GM23338 (cell line): ENCODE results near the gene SHPK. TPM values are rescaled to one million over a fixed set of nuclear protein-coding genes. Genes with fewer than 3 reads are reported as not detected.

ENCODE experiments used
- ATAC-seq: fragments of 200-7000 bp; cut with Tn5 transposase; 3 replicates; pipeline ENCODE4 v1.9.1; 2020
- DNase-seq: peaks from one replicate; pipeline ENCODE4 v3.0.0-alpha.2; 2015; ENCODE audit warnings: low spot score
- H2AFZ ChIP-seq: fragments of 200-600 bp; sonication (generic); 2 replicates; pipeline ENCODE4 v1.8.0; 2016; ENCODE audit warnings: antibody characterized with exemption, mild to moderate bottlenecking, moderate library complexity
- H3F3A ChIP-seq: fragments of 200-600 bp; sonication (generic); replicated peaks from 2 replicates; pipeline ENCODE4 v1.8.0; 2017; ENCODE audit warnings: antibody characterized with exemption, mixed run types, low read depth
- H3K27ac ChIP-seq: fragments of 200-600 bp; sonication (generic); 2 replicates; pipeline ENCODE4 v1.6.1; 2016; ENCODE audit warnings: low read depth
- H3K27me3 ChIP-seq: fragments of 200-600 bp; sonication (generic); 2 replicates; pipeline ENCODE4 v1.8.0; 2016; ENCODE audit warnings: mild to moderate bottlenecking, mixed run types, moderate library complexity; ENCODE audit not compliant: insufficient read depth
- H3K36me3 ChIP-seq: fragments of 200-600 bp; sonication (generic); 2 replicates; pipeline ENCODE4 v1.8.0; 2016; ENCODE audit warnings: mild to moderate bottlenecking; ENCODE audit not compliant: insufficient read depth
- H3K4me1 ChIP-seq: fragments of 200-600 bp; sonication (generic); 2 replicates; pipeline ENCODE4 v1.8.0; 2016; ENCODE audit warnings: mild to moderate bottlenecking, moderate library complexity; ENCODE audit not compliant: insufficient read depth
- H3K4me2 ChIP-seq: fragments of 200-600 bp; sonication (generic); 2 replicates; pipeline ENCODE4 v1.7.1; 2017; ENCODE audit warnings: mixed run types
- H3K4me3 ChIP-seq: fragments of 200-600 bp; sonication (generic); 2 replicates; pipeline ENCODE4 v1.6.1; 2016; ENCODE audit warnings: mixed run types
- H3K79me2 ChIP-seq: fragments of 200-600 bp; sonication (generic); replicated peaks from 2 replicates; pipeline ENCODE4 v1.8.0; 2017; ENCODE audit warnings: mild to moderate bottlenecking; ENCODE audit not compliant: insufficient read depth
- H3K9me2 ChIP-seq: fragments of 200-600 bp; sonication (generic); 2 replicates; pipeline ENCODE4 v1.8.0; 2017; ENCODE audit not compliant: insufficient read depth
- H4K20me1 ChIP-seq: fragments of 200-600 bp; sonication (generic); replicated peaks from 2 replicates; pipeline ENCODE4 v1.8.0; 2017; ENCODE audit warnings: mild to moderate bottlenecking; ENCODE audit not compliant: insufficient read depth
- H3K27ac Mint-ChIP-seq: 2 replicates; pipeline ENCODE4 v1.8.0; 2020; ENCODE audit warnings: inconsistent platforms, mild to moderate bottlenecking, moderate library complexity, mixed read lengths
- H3K27me3 Mint-ChIP-seq: 3 replicates; pipeline ENCODE4 v1.8.0; 2022; ENCODE audit warnings: low read depth, mild to moderate bottlenecking, moderate library complexity, mixed read lengths, inconsistent platforms; ENCODE audit not compliant: insufficient read depth, poor library complexity
- H3K36me3 Mint-ChIP-seq: 3 replicates; pipeline ENCODE4 v1.8.0; 2021; ENCODE audit warnings: low read depth, mild to moderate bottlenecking, inconsistent platforms, moderate library complexity, mixed read lengths
- H3K4me1 Mint-ChIP-seq: 3 replicates; pipeline ENCODE4 v1.8.0; 2020; ENCODE audit warnings: mild to moderate bottlenecking, inconsistent platforms, mixed read lengths
- H3K4me3 Mint-ChIP-seq: 3 replicates; pipeline ENCODE4 v1.8.0; 2021; ENCODE audit warnings: moderate library complexity, mild to moderate bottlenecking, inconsistent platforms, mixed read lengths
- H3K9me3 Mint-ChIP-seq: 3 replicates; pipeline ENCODE4 v1.8.0; 2020; ENCODE audit warnings: moderate library complexity, mild to moderate bottlenecking, inconsistent platforms, mixed read lengths
- CREB1 ChIP-seq: fragments of 250-450 bp; sonication (Bioruptor Pico); IDR thresholded peaks from 2 replicates; pipeline ENCODE4 v1.5.0; 2020; ENCODE audit warnings: low read depth, mild to moderate bottlenecking, moderate library complexity
- CTCF ChIP-seq, 2 experiments: fragments of 200-600 bp in 1 of 2; sonication (generic) in 1 of 2; conservative IDR thresholded peaks; 2 replicates each; pipeline versions ENCODE4 v1.5.1 to v1.6.1; 2016 to 2017; ENCODE audit warnings: antibody characterized with exemption in 2 of 2, low read depth in 2 of 2, mild to moderate bottlenecking in 2 of 2, moderate library complexity in 1 of 2
- ETS1 ChIP-seq: IDR thresholded peaks from 2 replicates; pipeline ENCODE4 v1.6.1; 2016; ENCODE audit warnings: antibody characterized with exemption
- EZH2phosphoT487 ChIP-seq: fragments of 200-600 bp; sonication (generic); IDR thresholded peaks from one replicate; pipeline ENCODE4 v1.8.1; 2018; ENCODE audit warnings: antibody characterized with exemption; ENCODE audit not compliant: unreplicated experiment
- NANOG ChIP-seq: IDR thresholded peaks from 2 replicates; pipeline ENCODE4 v1.6.1; 2016; ENCODE audit warnings: antibody characterized with exemption, borderline replicate concordance
- POLR2AphosphoS5 ChIP-seq: IDR thresholded peaks from 2 replicates; pipeline ENCODE4 v1.6.1; 2016; ENCODE audit warnings: antibody characterized with exemption, low read depth
- REST ChIP-seq: IDR thresholded peaks from one replicate; pipeline ENCODE4 v1.6.1; 2018; ENCODE audit warnings: antibody characterized with exemption; ENCODE audit not compliant: unreplicated experiment
- STAT1 ChIP-seq: IDR thresholded peaks from one replicate; pipeline ENCODE4 v1.6.1; 2016; ENCODE audit warnings: antibody characterized with exemption; ENCODE audit not compliant: unreplicated experiment
- ZNF114 ChIP-seq: fragments of 250-450 bp; sonication (Bioruptor Pico); IDR thresholded peaks from 2 replicates; pipeline ENCODE4 v1.5.0; 2020; ENCODE audit warnings: mild to moderate bottlenecking, moderate library complexity
- ZNF331 ChIP-seq: fragments of 250-450 bp; sonication (Bioruptor Pico); IDR thresholded peaks from 2 replicates; pipeline ENCODE4 v1.5.0; 2020; ENCODE audit warnings: low read depth, mild to moderate bottlenecking, moderate library complexity
- polyA plus RNA-seq: library from polyadenylated mRNA; unstranded; fragments of >200 nt; fragmentation: Nextera tagmentation; extraction: Ambion mirVana; gene quantifications from 2 replicates; pipeline ENCODE4 v1.2.1, GENCODE V29; 2016
- total RNA-seq: library from RNA; depleted of rRNA; stranded (reverse); fragments of >200 nt; shearing (Covaris generic); gene quantifications from 2 replicates; pipeline ENCODE4 v1.2.3, GENCODE V29; 2014

The SHPK gene
- total and polyA plus RNA-seq, 2 experiments from 2014 or later = 11.5 to 34.3 TPM

- TF ChIP-seq STAT1 (no peak), POLR2AphosphoS5 (no peak), ZNF331 (CRISPR knock-in tag) (no peak), EZH2phosphoT487 (no peak), CTCF (conservative IDR thresholded peaks at IDR 0.05; ENCODE audit: low read depth in 2 of 2) (no peak)
These were observed 66.4 kb downstream of the SHPK start (continued) for GRCh38 chr17:3569534-3570137.

GRCh38 chr17:3566551-3566950 lies 69.5 kb downstream of the SHPK start:
- Histone ChIP-seq H3K4me2 (no peak overlapping the region), H3K27ac (no peak overlapping the region), H3K79me2 (no peaks in the 10 kb centered on the region), H3K27me3 (no peaks in the 10 kb centered on the region), H3K4me3 (no peak overlapping the region), H3K36me3 (no peaks in the 10 kb centered on the region), H3K4me1 (no peaks in the 10 kb centered on the region), H2AFZ (no peak overlapping the region), H3K9me2 (no peaks in the 10 kb centered on the region), H3F3A (no peaks in the 10 kb centered on the region), H4K20me1 (no peaks in the 10 kb centered on the region)
- H3K4me1 Mint-ChIP-seq = no peaks in the 10 kb centered on the region
- no peak for ATAC-seq
- H3K9me3 Mint-ChIP-seq = 0 out of 3 replicates have a peak, but pooled peaks cover 3% of the 10 kb centered on the region
- H3K27ac Mint-ChIP-seq = no peak overlapping the region
- no peak overlapping the region for H3K4me3 Mint-ChIP-seq
- DNase-seq = no peak
- peaks cover 34% of the 10 kb centered on the region for H3K36me3 Mint-ChIP-seq
- peaks cover 8% of the 10 kb centered on the region for H3K27me3 Mint-ChIP-seq
- TF ChIP-seq NANOG = no peak
- TF ChIP-seq STAT1 = no peak
- no peak for TF ChIP-seq CREB1 (CRISPR knock-in tag)
- no peak for TF ChIP-seq EZH2phosphoT487
- TF ChIP-seq ZNF114 = no peak
- no peak for TF ChIP-seq CTCF (conservative IDR thresholded peaks at IDR 0.05; ENCODE audit: low read depth in 2 of 2)
- TF ChIP-seq ETS1 = no peak
- no peak for TF ChIP-seq ZNF331 (CRISPR knock-in tag)
- TF ChIP-seq REST = no peak
